Mesenchymal stem cell (in vitro differentiated cells and primary cell): ENCODE results near the gene SPRING1.
"Not testable (repeated sequence)": the region's sequence is repeated elsewhere in the genome, so short reads cannot be mapped to it uniquely, and the experiment has no call there.

ENCODE experiments used
- DNase-seq: peaks from one replicate; pipeline ENCODE4 v3.0.0-alpha.2; 2013
- H2AFZ ChIP-seq: one replicate; pipeline ENCODE4 v1.6.1; 2013; ENCODE audit warnings: low read depth, mild to moderate bottlenecking, control low read depth, inconsistent platforms, low read length, moderate library complexity
- H2AK5ac ChIP-seq: 2 replicates; pipeline ENCODE4 v1.6.1; 2013; ENCODE audit warnings: low read length, moderate library complexity, mild to moderate bottlenecking, inconsistent platforms; ENCODE audit not compliant: severe bottlenecking
- H2BK120ac ChIP-seq: one replicate; pipeline ENCODE4 v1.6.1; 2013; ENCODE audit warnings: low read depth, mild to moderate bottlenecking, inconsistent platforms, low read length, moderate library complexity
- H2BK12ac ChIP-seq, 2 experiments: one replicate each; pipeline ENCODE4 v1.6.1; 2013; ENCODE audit warnings: inconsistent platforms in 2 of 2, low read length in 2 of 2, mild to moderate bottlenecking in 2 of 2, moderate library complexity in 2 of 2, control low read depth in 1 of 2
- H2BK15ac ChIP-seq: one replicate; pipeline ENCODE4 v1.6.1; 2013; ENCODE audit warnings: mild to moderate bottlenecking, low read depth, inconsistent platforms; ENCODE audit not compliant: poor library complexity, severe bottlenecking
- H2BK5ac ChIP-seq: 2 replicates; pipeline ENCODE4 v1.6.1; 2013; ENCODE audit warnings: low read depth, mild to moderate bottlenecking, low read length, control low read depth, inconsistent platforms; ENCODE audit not compliant: poor library complexity, severe bottlenecking
- H3K14ac ChIP-seq, 2 experiments: one replicate each; pipeline ENCODE4 v1.6.1; 2013; ENCODE audit warnings: inconsistent platforms in 2 of 2, low read length in 2 of 2, control low read depth in 1 of 2, mild to moderate bottlenecking in 1 of 2, moderate library complexity in 1 of 2
- H3K18ac ChIP-seq, 2 experiments: one replicate each; pipeline ENCODE4 v1.6.1; 2013; ENCODE audit warnings: inconsistent platforms in 2 of 2, low read length in 2 of 2, control low read depth in 1 of 2, low read depth in 1 of 2, mild to moderate bottlenecking in 1 of 2
- H3K23ac ChIP-seq, 2 experiments: one replicate each; pipeline ENCODE4 v1.6.1; 2013; ENCODE audit warnings: inconsistent platforms in 2 of 2, low read length in 2 of 2, mild to moderate bottlenecking in 2 of 2, moderate library complexity in 2 of 2, control low read depth in 1 of 2
- H3K27ac ChIP-seq: 2 replicates; pipeline ENCODE4 v1.5.1; 2013; ENCODE audit warnings: mild to moderate bottlenecking, moderate library complexity, low read length, control low read depth, inconsistent platforms; ENCODE audit not compliant: poor library complexity, severe bottlenecking
- H3K27me3 ChIP-seq, 2 experiments: 2 replicates each; pipeline versions ENCODE4 v1.6.1 to v1.7.0; 2013; ENCODE audit warnings: low read length in 2 of 2, mild to moderate bottlenecking in 2 of 2, moderate library complexity in 2 of 2, control low read depth in 1 of 2, inconsistent platforms in 1 of 2; ENCODE audit not compliant: control insufficient read depth in 1 of 2, insufficient read depth in 1 of 2
- H3K36me3 ChIP-seq, 2 experiments: 2 replicates each; pipeline versions ENCODE4 v1.6.1 to v1.7.0; 2013; ENCODE audit warnings: low read length in 2 of 2, control low read depth in 1 of 2, inconsistent platforms in 1 of 2, low read depth in 1 of 2, mild to moderate bottlenecking in 1 of 2; ENCODE audit not compliant: insufficient read depth in 2 of 2, control insufficient read depth in 1 of 2
- H3K4ac ChIP-seq, 2 experiments: one replicate each; pipeline ENCODE4 v1.6.1; 2013; ENCODE audit warnings: inconsistent platforms in 2 of 2, low read length in 2 of 2, mild to moderate bottlenecking in 2 of 2, moderate library complexity in 2 of 2, control low read depth in 1 of 2, low read depth in 1 of 2
- H3K4me1 ChIP-seq: 2 replicates; pipeline ENCODE4 v1.6.1; 2013; ENCODE audit warnings: low read depth, low read length, control low read depth; ENCODE audit not compliant: control insufficient read depth, insufficient read depth
- H3K4me2 ChIP-seq: 2 replicates; pipeline ENCODE4 v1.6.1; 2013; ENCODE audit warnings: low read length, mild to moderate bottlenecking, inconsistent platforms; ENCODE audit not compliant: poor library complexity, severe bottlenecking
- H3K4me3 ChIP-seq, 2 experiments: 2 replicates each; pipeline versions ENCODE4 v1.5.1 to v1.7.0; 2013; ENCODE audit warnings: low read length in 2 of 2, mild to moderate bottlenecking in 2 of 2, control low read depth in 1 of 2, low read depth in 1 of 2; ENCODE audit not compliant: insufficient read depth in 1 of 2
- H3K79me1 ChIP-seq: replicated peaks from 2 replicates; pipeline ENCODE4 v1.6.1; 2013; ENCODE audit warnings: mild to moderate bottlenecking, control low read depth, low read length, inconsistent platforms; ENCODE audit not compliant: poor library complexity, severe bottlenecking
- H3K9ac ChIP-seq: 2 replicates; pipeline ENCODE4 v1.7.0; 2013; ENCODE audit warnings: mild to moderate bottlenecking, low read length, moderate library complexity
- H3K9me3 ChIP-seq: 2 replicates; pipeline ENCODE4 v1.7.0; 2013; ENCODE audit warnings: mild to moderate bottlenecking, low read length; ENCODE audit not compliant: control insufficient read depth
- H4K8ac ChIP-seq: one replicate; pipeline ENCODE4 v1.6.1; 2013; ENCODE audit warnings: inconsistent platforms, mild to moderate bottlenecking, low read length, moderate library complexity
- H4K91ac ChIP-seq: one replicate; pipeline ENCODE4 v1.6.1; 2013; ENCODE audit warnings: mild to moderate bottlenecking, low read length, inconsistent platforms
- WGBS: methylation state at CpG from one replicate; pipeline ENCODE4 v1.1.7; 2013; ENCODE audit warnings: mixed read lengths; 5-methylcytosine and 5-hydroxymethylcytosine counted together

The SPRING1 gene

DNA sequence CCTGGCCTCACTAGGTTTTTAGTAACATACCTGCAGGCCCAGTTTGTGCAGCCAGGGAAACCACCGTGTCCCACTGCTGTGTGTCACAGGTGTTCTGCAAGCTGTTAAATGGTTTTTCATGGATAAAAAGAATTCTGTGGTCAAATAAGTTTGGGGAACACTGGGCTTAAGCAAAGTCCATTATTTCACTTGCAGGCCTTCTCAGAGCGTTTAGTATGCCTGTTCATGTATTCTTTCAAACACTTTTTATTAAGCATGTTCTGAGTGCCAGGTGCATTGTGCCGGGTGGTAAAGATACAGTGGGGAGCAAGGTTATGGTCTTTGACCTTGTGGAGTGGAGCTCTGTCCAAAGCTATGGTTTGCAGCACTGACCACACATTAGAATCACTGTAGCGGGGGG lies 7.7 kb upstream of the SPRING1 start:
- Histone ChIP-seq H2BK12ac (no peak overlapping the region), H3K27me3 (no peaks in the 10 kb centered on the region), H3K4me2 (no peak overlapping the region), H3K9me3 (no peaks in the 10 kb centered on the region), H3K14ac (no peak overlapping the region), H2BK120ac (no peak overlapping the region), H3K36me3 (no peaks in the 10 kb centered on the region), H3K9ac (no peak overlapping the region), H3K4me1 (no peaks in the 10 kb centered on the region), H3K18ac (no peak overlapping the region), H3K23ac (no peak overlapping the region), H3K4me3 (no peak overlapping the region), H3K79me1 (peaks cover 3% of the 10 kb centered on the region), H4K8ac (no peak overlapping the region), H3K4ac (no peak overlapping the region), H2BK5ac (no peak overlapping the region), H2AK5ac (no peak overlapping the region), H2BK15ac (no peak overlapping the region), H4K91ac (no peak overlapping the region), H2AFZ (no peak overlapping the region), H3K27ac (no peak overlapping the region)
- WGBS = 91% methylated on average over 3 of the region's 4 CpGs
- no peak for DNase-seq

DNA sequence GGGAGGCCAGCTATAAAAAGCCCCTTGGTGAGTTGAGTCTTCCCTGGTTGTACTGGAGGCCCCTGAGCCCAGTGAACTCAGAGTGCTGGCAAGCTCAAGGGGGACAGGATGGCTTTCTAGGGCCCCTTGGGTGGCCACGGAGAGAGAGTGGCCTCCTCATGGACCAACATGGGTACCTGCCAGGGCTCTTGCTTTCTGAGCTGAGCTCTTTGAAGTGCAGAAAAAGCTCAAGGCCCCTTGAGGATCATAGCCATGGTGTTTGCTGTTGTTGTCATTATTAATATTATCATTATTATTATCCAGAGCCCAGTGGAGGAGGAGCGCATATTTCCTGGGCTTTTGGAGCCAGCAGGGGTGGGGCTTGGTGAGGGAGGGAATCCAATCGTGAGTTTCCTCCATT lies 6.9 kb upstream of the SPRING1 start:
- Histone ChIP-seq H2BK120ac (no peak overlapping the region), H4K8ac (no peak overlapping the region), H3K27me3 (no peaks in the 10 kb centered on the region), H3K4me2 (no peak overlapping the region), H3K9ac (no peak overlapping the region), H3K9me3 (no peaks in the 10 kb centered on the region), H4K91ac (no peak overlapping the region), H2AFZ (no peak overlapping the region), H2BK5ac (no peak overlapping the region), H3K4me1 (no peaks in the 10 kb centered on the region), H3K4me3 (no peak overlapping the region), H2BK12ac (no peak overlapping the region), H3K23ac (peak overlapping the region; percentile 60 to 70), H3K18ac (no peak overlapping the region), H2BK15ac (no peak overlapping the region), H3K36me3 (no peaks in the 10 kb centered on the region), H3K27ac (no peak overlapping the region), H3K79me1 (peaks cover 3% of the 10 kb centered on the region), H3K4ac (no peak overlapping the region), H2AK5ac (no peak overlapping the region), H3K14ac (no peak overlapping the region)
- WGBS = 74% methylated on average over 3 of the region's 3 CpGs
- no peak for DNase-seq

DNA sequence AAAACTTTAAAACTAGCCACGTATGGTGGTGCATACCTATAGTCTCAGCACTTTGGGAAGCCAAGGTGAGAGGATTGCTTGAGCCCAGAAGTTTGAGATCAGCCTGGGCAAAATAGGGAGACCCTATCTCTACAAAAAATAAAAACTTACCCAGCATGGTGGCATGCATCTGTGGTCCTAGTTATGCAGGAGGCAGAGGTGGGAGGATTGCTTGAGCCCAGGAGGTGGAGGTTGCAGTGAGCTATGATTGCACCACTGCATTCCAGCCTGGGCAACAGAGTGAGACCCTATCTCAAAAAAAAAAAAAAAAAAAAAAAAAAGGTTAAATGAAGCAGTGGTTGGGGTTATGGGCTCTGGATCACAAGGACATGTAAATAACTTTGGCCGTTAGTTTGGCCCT lies 4.9 kb upstream of the SPRING1 start:
- H3K36me3 ChIP-seq, H3K27ac ChIP-seq, H3K14ac ChIP-seq, H3K9me3 ChIP-seq, H3K4me3 ChIP-seq, H2AFZ ChIP-seq, H4K8ac ChIP-seq, H3K79me1 ChIP-seq, H3K27me3 ChIP-seq, H3K4me2 ChIP-seq, H4K91ac ChIP-seq, H3K9ac ChIP-seq, H2BK15ac ChIP-seq, H3K4ac ChIP-seq, H3K23ac ChIP-seq, H3K4me1 ChIP-seq, H2AK5ac ChIP-seq, H3K18ac ChIP-seq, H2BK12ac ChIP-seq, H2BK120ac ChIP-seq, H2BK5ac ChIP-seq, DNase-seq: not testable (repeated sequence)
- WGBS = 86% methylated on average over 1 of the region's 2 CpGs

DNA sequence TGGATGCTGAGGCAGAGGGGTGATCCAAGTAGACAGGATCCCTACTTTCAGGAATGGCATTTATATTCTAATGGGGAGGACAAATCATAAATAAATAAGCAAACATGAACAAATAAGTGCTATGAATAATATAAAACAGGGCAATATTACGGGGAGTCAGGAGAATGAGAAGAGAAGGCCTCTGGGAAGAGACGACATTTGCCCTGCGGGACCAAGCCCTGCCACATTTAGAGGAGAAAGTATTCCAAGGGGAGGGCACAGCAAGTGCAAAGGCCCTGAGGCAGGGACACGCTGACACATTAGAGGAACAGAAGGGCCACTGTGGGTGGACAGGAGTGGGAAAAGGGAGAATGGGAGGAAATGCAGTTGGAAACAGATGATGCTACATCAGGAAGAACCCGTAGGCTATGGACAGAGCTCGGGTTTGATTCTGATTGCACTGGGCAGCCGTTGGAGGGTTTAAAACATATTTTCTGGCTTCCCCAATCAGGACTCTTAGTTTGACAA lies 1.6 kb upstream of the SPRING1 start:
- Histone ChIP-seq H3K18ac (no peak overlapping the region), H3K4ac (no peak overlapping the region), H3K27ac (no peak overlapping the region), H2BK12ac (no peak overlapping the region), H3K14ac (no peak overlapping the region), H3K27me3 (no peaks in the 10 kb centered on the region), H3K4me3 (no peak overlapping the region), H2AFZ (no peak overlapping the region), H2AK5ac (no peak overlapping the region), H3K79me1 (peaks cover 8% of the 10 kb centered on the region), H3K4me2 (no peak overlapping the region), H2BK120ac (no peak overlapping the region), H3K23ac (no peak overlapping the region), H2BK15ac (no peak overlapping the region), H3K9ac (no peak overlapping the region), H4K91ac (no peak overlapping the region), H3K4me1 (peaks cover 5% of the 10 kb centered on the region), H2BK5ac (no peak overlapping the region), H3K9me3 (no peaks in the 10 kb centered on the region), H3K36me3 (peaks cover 4 to 8% of the 10 kb centered on the region in 2 experiments), H4K8ac (peak overlapping the region; percentile 22)
- 86% methylated on average over 7 of the region's 7 CpGs for whole genome bisulfite sequencing
- DNase-seq = no peak
